ENCODE data around the gene NDUFB3.
"Not testable (repeated sequence)": the region's sequence is repeated elsewhere in the genome, so short reads cannot be mapped to it uniquely, and the experiment has no call there.

The NDUFB3 gene

DNA sequence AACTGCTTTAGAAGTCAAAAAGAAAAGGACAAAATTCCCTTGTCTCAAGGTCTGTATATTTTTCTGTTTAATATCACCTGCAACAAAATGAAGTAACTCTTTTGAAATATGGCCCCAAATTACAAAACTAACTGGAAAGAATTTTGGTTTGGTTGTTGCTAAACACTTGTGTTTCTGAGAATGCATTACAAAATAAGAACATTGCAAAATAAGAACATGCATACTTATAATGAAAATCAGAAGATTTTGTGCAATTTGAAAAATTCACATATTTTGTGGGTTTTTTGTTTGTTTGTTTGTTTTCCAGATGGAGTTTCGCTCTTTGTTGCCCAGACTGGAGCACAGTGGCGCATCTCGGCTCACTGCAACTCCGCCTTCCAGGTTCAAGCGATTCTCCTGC, 21.8 kb downstream of the NDUFB3 start:
- no peak for DNase-seq (ENCODE audit: low spot score)

DNA sequence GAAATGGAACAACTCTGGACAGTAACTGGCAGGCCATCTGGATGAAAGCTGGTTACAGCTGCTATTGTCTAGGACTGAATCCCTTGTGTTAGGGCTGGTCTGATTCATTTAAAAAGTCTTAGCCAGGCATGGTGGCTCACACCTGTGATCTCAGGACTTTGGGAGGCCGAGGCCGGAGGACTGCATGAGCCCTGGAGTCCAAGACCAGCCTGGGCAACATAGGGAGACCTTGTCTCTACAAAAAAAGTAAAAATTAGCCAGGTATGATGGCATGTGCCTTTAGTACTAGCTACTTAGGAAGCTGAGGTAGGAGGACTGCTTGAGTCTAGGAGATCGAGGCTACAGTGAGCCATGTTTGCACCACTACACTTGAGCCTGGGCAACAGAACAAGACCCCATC, 28.7 kb downstream of the NDUFB3 start:
- DNase-seq (ENCODE audit: low spot score) = no peak

DNA sequence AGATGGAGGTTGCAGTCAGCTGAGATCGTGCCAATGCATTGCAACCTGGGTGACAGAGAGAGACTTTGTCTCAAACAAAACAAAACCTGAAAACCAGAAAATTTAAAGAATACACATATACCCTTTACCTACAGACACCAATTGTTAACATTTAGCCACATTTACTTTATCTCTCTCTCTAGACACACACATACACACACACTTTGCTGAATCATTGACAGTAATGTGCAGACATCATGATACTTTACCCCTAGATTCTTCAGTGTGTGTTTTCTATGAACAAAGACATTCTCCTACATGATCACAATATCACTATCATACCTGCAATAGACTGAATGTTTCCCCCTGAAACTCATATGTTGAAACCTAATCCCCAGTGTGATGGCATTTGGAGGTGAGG, 34.0 kb downstream of the NDUFB3 start:
- DNase-seq (ENCODE audit: low spot score) = no peak

DNA sequence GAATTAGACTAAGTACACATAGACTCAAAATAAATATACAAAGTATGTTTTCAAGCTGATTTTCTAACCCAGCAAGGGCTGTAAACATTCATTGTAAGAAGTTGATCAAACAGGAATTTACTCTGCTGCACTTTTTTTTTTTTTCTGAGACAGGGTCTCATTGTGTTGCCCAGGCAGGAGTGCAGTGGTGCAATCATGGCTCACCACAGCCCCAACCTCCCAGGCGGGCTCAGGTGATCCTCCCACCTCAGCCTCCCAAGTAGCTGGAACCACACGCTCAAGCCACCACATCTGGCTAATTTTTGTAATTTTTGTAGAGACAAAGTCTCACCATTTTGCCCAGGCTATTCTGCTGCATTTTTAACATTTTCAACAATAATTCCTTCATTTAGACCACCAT, 35.8 kb downstream of the NDUFB3 start:
- DNase-seq (ENCODE audit: low spot score) = no peak

DNA sequence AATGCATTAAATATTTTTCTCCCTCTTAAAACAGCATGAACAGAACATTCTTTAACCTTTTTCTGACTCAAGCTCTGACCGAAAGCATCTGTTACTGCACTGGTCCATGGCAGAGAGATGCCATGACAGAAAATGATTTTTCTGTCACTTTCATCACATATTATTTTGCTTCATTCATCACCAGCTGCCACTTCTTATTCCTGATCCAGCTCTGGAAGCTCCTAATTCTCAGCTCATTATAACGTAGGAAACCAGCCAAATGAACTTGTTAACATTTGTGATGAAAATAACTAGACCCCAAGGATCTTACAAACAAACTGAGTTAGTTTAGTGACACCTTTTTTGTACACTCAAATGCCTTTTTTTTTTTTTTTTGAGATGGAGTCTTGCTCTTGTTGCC, 36.5 kb downstream of the NDUFB3 start:
- no peak for DNase-seq (ENCODE audit: low spot score)

DNA sequence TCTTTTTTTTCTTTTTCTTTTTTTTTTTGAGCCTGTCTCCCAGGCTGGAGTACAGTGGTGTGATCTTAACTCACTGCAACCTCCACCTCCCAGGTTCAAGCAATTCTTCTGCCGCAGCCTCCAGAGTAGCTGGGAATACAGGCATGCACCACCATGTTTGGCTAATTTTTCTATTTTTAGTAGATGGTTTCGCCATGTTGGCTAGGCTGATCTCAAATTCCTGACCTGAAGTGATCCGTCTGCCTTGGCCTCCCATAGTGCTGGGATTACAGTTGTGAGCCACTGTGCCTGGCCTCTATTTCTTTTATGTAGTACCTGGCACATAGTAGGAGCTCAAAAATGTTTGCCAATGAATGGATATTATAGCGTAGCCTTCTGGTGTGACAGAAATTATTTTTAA, 37.4 kb downstream of the NDUFB3 start:
- no peak for DNase-seq (ENCODE audit: low spot score)

DNA sequence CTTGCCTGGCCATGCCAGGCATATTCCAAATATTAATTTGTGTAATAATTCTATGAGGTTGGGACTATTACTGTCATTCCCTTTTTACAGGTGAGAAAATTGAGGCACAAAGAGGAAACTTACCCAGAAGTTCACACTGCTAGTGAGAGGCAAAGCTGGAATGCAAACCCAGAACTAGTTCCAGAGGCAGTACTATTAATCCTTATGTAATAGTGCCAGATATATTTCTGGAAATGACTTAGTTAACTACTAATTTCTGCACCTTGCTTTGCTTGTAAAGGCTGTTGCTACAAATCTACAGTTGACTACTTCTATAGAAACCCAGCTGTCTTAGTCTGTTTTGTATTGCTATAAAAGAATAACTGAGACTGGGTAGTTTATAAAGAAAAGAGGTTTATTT, 38.8 kb downstream of the NDUFB3 start:
- DNase-seq (ENCODE audit: low spot score) = no peak

DNA sequence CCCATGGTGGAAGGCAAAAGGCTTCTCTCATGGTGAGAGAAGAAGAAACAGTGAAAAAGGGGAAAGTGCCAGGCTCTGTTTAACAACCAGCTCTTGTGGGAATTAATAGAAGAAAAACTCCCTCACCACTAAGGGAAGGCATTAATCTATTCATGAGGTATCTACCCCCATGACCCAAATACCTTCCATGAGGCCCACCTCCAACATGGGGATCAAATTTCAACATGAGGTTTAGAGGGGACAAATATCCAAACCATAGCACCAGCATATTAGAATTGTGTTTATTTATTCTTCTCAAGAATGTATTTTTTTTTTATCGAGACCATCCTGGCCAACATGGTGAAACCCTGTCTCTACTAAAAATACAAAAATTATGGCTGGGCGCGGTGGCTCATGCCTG, 39.3 kb downstream of the NDUFB3 start:
- DNase-seq (ENCODE audit: low spot score) = no peak

DNA sequence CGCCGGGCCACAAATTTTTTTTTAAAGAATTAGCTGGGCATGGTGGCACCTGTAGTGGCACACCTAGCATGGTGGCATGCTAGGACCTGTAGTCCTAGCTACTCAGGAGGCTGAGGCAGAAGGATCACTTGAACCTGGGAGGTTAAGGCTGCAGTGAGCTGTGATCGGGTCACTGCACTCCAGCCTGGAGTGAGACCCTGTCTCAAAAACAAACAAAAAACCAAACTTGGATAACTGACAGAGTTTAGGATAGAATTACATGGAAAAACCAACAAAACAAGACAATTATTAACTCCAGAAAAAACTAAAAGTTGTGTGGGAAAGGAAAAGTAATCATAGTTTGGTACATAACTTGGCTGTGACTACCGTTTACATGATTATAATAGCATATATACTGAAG, 42.5 kb downstream of the NDUFB3 start:
- DNase-seq (ENCODE audit: low spot score) = no peak

DNA sequence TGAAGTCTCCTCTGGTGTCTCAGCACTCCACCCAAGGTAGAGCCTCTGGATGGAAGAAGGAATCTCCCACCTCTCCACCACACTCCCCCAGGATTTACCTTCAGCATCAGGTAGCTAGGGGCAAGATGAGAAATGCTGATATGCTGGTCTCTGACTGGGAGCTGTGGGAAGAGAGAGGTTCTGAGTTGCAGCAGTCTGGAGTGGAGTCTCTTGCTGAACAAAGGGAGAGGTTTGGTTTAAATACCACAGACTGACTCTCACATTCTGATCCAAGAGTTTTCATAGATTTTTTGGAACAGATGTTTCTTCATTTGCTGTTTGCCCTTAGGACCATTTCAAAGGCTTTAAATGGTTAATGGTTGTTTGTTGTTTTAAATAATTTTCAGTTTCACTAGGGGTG, 43.0 kb downstream of the NDUFB3 start:
- DNase-seq (ENCODE audit: low spot score) = no peak

DNA sequence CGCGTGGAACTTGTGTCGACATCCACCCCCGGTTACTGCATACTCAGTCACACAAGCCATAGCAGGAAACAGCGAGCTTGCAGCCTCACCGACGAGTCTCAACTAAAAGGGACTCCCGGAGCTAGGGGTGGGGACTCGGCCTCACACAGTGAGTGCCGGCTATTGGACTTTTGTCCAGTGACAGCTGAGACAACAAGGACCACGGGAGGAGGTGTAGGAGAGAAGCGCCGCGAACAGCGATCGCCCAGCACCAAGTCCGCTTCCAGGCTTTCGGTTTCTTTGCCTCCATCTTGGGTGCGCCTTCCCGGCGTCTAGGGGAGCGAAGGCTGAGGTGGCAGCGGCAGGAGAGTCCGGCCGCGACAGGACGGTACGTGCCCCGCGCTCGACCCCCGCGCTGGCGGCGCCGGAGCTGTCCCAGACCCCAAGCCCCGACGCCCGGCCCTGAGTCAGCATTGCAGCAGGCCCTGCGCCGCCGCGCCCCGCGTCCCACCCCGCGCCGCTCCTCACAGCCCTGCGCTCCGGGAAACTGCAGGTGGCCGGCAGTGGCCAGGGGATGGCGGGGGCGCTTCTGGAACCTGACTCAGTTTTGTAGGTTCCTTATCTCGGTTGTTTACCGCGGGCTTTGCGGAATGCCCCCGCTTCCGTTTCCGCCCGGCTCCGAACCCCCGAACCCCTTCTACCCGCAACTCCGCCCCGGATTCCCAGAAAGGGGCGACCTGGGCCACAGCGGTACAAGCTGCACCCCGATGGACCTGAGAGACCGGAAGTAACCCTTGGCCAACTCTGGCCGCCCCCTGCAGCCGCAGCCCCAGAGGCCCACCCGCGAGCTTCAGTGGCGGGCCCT, 44.5 kb downstream of the NDUFB3 start, which contains the start of gene CFLAR:
Gene CFLAR (plus strand): TSS at position 50 of the 844 bp plus-strand sequence. CDS start 13,702 bp downstream, outside the sequence.
- DNase-seq (ENCODE audit: low spot score) = peak; percentile 70

DNA sequence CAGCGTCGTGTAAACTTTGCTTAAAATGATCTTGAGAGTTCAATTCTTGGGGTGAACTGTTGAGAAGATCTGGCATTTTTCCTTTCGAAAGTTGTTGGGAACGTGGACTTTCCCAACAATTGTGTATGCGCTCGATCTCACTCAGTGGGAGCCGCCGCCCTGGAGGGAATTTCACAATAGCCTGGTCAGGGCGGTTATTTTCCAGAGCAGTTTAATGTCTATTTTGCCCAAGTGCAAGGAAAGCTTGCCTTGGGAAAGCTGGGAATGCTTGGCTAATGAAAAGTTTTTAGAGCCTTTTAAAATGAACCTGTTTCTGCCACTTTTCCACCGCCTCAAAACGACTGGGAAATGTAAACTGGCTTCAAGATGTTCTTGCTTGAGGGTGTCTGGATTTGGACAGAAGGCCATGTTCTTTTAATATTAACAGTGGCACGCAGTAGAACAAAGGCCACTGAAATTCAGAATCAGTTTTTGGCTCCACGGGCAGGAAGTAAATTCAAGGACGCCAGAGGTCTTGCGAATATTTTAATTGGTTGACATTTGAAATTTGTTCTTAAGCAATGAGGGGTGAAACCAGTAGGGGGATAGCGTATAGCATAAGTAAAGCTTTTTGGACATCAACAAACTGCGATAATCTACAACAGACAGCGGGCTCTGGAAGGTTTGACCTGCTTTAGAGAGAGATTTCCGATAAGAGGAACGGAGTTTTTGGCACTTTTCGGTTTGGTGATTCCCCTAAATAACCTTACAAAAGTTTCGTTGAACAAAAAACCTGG, 45.3 kb downstream of the NDUFB3 start:
- DNase-seq (ENCODE audit: low spot score) = peak; percentile 60

DNA sequence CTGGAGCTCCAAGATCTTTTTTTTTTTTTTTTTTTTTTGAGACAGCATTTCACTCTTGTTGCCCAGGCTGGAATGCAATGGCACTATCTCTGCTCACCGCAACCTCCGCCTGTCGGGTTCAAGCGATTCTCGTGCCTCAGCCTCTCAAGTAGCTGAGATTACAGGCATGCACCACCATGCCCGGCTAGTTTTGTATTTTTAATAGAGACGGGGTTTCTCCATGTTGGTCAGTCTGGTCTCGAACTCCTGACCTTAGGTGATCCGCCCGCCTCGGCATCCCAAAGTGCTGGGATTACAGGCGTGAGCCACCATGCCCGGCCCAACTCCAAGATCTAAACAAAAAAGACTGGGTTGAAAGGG, 45.9 kb downstream of the NDUFB3 start:
- not testable (repeated sequence) for DNase-seq (ENCODE audit: low spot score)

DNA sequence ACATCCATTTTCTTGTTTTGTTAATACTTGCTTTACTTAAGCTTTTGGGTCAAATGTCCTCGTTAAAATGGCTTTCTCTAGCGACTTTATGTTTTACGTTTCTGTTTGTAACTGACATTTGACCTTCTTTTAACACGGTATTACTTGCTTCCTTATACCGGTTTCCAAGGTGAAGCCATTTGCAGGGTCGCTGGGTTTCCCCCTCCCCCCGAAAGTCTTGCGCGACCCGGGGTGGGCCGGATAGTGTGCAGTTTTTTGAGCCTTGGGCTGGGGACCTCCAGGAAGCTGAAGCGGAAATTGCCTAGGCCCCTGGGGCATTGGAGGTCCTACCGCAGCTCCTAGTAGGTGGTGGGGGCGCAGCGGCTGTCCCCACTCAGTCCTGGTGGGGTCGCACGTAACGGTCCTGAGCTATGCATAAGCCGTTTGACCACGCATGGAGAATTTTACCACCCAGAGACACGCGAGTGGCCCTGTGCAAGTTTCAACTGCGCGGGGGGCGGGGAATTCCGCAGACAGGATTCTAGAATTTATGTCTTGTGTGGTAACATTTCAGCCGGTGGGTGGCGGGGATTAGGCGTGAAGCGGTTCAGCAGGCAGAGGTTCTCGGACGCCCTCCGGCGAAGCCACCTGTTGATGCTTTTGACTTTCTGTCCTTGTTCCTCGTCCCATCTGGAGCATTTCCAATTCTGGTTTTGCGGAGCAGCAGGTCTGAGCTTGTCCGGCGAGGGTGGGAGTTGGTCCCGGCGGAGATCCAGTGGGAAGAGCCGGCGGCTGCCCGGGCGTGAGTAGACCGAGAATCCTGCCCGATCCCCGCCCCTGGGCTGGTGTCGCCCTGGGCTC, 46.5 kb downstream of the NDUFB3 start:
- peak; percentile 70 for DNase-seq (ENCODE audit: low spot score)

DNA sequence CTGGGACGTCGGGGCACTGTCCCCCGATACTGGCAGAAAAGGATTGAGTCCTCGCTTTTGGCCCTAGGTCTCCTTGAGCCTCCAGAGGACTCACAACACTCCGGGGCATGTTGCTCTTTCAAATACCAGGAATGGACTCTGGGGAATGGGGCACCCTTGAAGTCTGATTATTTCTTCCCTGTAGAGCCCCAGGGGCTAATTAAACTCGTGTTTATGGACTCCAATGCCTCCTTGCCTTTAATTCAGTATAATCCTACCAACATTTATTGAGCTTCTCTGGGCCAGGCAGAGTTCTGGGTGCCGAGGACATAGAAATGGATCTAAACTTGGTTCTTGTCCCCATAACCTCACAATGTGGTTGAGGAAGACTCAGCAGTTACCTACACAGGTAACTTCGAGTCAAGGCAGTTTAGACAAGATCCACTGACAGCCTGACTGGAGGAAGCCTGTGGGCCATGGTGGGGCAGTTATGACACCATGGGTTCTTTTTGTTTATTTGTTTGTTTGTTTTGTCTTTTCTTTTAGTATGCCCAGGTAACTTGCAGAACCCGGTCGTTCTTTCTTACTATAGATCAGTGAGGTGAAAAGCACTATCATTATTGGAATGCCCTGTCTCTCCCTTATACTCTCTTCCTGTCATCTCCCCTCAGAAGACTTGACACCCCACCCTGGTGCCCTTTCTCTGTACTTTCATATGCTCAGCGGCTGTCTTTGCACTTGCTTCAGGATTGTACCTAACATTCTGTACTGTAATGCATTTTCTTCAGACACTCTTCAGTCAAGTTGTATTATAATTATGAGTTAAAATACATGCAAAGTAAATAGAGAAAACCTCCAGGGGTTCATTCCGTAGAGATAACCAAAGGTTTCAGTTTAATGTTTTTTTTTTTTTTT, 47.4 kb downstream of the NDUFB3 start:
- DNase-seq (ENCODE audit: low spot score) = no peak

DNA sequence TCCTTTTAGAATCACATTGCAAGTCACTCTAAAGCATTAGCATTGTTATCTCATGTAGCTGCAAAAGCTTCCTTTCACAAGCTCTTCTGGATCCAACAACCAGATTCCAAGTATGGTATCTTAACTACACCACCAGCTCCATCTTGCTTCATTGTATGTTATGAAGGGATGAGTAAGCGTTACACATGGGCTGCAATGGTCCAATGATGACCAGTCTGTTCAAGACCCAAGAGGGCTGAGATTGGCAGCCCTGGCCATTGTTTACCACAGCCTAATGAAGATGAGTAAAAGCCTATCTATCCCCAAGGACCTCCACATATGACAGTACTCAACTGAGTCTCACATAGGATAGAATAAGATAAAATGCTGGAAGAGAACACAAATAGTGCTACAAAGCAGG, 50.5 kb downstream of the NDUFB3 start:
- no peak for DNase-seq (ENCODE audit: low spot score)

DNA sequence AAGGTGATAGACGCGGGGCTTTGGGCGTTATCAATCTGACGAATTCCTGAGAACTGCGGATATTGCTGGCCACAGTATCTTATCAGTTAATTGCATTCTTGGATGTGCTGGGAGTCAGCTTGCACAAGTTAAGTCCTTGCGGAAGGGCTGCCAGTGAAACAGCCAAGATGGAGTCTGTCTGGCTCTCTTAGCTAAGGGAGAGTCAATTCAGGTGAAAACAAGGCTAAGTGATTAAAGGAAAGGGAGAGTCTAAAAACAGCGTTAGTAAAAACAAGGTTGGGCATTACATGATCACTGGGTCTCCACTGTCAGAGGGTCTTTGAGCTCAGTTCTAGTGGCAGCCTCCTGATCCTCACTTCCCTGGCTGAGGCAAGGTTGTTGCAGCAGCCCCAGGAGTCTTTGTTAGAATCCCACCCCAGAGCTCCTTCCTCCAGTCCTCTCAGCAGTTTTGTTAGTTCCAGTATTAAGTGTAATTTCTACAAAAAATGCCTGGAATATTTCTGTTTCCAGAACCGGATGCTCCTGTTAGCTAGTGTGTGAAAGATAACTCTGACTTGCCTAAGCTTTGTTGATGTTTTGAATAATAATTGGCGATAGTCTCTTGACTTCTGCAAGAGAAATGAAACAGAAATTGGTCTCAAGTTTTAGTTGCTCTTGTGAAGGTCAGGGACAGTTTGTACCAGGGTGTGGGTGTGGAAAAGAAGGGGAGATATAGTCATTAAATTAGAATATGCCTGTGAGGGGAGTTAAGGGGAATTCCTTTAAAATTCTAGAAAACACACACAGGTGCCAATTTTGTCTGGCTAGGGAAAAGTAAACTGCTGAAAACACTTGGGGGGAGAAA, 54.7 kb downstream of the NDUFB3 start:
- DNase-seq (ENCODE audit: low spot score) = no peak

DNA sequence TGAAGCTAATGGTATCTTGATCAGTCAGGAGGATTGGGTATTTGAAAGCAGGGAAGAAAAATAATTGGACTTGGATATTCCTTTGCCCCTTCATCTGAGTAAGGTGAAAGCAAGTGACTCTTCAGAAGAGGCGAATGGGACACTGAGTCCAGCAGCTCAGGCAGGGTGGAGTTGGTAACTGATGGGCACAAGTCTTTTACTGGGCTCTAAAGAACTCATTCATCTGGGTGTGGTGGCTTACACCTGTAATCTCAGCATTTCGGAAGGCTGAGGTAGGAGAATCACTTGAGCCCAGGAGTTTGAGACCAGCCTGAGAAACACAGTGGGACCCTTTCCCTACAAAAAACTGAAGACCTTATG, 55.3 kb downstream of the NDUFB3 start:
- DNase-seq (ENCODE audit: low spot score) = no peak

DNA sequence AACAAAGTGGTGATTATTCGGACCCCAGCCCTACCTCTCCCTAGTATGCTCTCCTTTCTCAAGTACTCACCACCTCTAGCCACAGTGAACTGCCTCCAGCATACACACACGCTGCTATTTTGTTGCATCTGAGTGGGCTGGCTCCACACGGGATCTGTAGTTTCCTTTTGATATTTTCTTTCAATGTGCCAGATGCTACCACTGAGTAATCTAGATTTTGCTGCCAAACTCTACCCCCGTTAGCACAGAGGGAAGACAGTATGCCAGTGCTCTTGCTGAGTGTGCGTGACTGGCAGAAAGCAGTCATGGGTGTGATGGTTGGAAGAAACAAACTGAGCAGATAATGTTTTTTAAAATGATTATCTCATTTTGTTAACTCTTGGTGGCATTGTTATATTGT, 55.8 kb downstream of the NDUFB3 start:
- no peak for DNase-seq (ENCODE audit: low spot score)

DNA sequence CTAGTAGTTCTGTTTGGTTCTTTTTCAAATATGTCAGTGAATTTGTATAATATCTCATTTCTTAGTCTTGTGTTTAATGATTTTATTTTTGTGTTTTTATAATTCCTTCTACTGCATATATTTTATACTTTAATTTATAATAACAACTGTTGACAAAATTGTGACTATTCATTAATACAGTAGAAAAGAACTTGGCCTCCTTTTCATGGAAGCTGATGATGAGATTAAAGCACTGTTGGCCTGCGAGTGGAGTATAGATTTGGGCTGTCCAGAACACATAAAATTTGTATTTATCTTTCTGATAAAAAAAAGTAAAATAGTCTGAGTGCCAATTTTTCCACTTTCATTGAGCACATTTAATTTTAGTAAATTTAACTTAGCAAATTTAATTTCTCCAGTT, 56.2 kb downstream of the NDUFB3 start:
- no peak for DNase-seq (ENCODE audit: low spot score)
